H1 (cell line): Measurements from ENCODE around the gene DYNC1H1. TPM values are rescaled to one million over a fixed set of nuclear protein-coding genes. Genes with fewer than 3 reads are reported as not detected.

ENCODE experiments used
- BACH1 ChIP-seq: IDR thresholded peaks from 2 replicates; pipeline ENCODE4 v1.6.1; 2012; ENCODE audit warnings: low read length, improper control_type of control experiment
- CREB1 ChIP-seq: IDR thresholded peaks from 2 replicates; pipeline ENCODE4 v1.6.1; 2012; ENCODE audit warnings: inconsistent platforms
- CTCF ChIP-seq, 3 experiments: IDR thresholded peaks; 1 replicate in 2 of 3; 2 replicates in 1 of 3; pipeline versions ENCODE4 v1.5.1 to v1.6.1; 2011; ENCODE audit warnings: low read length in 3 of 3, mild to moderate bottlenecking in 3 of 3, inconsistent platforms in 2 of 3, low read depth in 1 of 3, moderate library complexity in 1 of 3; ENCODE audit not compliant: insufficient read depth in 1 of 3; ENCODE audit errors: control extremely low read depth in 1 of 3
- JUN ChIP-seq: IDR thresholded peaks from 2 replicates; pipeline ENCODE4 v1.6.1; 2011; ENCODE audit warnings: low read depth, mild to moderate bottlenecking, improper control_type of control experiment, low read length
- RAD21 ChIP-seq, 2 experiments: IDR thresholded peaks in 1 of 2; conservative IDR thresholded peaks in 1 of 2; 2 replicates each; pipeline ENCODE4 v1.6.1; 2011; ENCODE audit warnings: low read depth in 2 of 2, low read length in 2 of 2, improper control_type of control experiment in 1 of 2, inconsistent platforms in 1 of 2, mild to moderate bottlenecking in 1 of 2, moderate library complexity in 1 of 2
- RXRA ChIP-seq: IDR thresholded peaks from 2 replicates; pipeline ENCODE4 v1.6.1; 2011; ENCODE audit warnings: low read depth, mild to moderate bottlenecking, low read length, moderate library complexity; ENCODE audit not compliant: insufficient read depth
- SIN3A ChIP-seq, 2 experiments: IDR thresholded peaks in 1 of 2; conservative IDR thresholded peaks in 1 of 2; 2 replicates each; pipeline ENCODE4 v1.6.1; 2011 to 2012; ENCODE audit warnings: low read length in 2 of 2, improper control_type of control experiment in 1 of 2, low read depth in 1 of 2, mild to moderate bottlenecking in 1 of 2
- YY1 ChIP-seq: IDR thresholded peaks from 2 replicates; pipeline ENCODE4 v1.6.1; 2011; ENCODE audit warnings: low read depth, mild to moderate bottlenecking, low read length
- polyA plus RNA-seq, 7 experiments: library from polyadenylated mRNA; depleted of rRNA in 3 of 7; stranded (reverse) in 5 of 7; unstranded in 2 of 7; fragments of >200 nt in 5 of 7; fragments of 200-250 nt in 2 of 7; gene quantifications; 1 replicate in 5 of 7; 2 replicates in 1 of 7; 4 replicates in 1 of 7; pipeline versions ENCODE4 v1.2.1 to v1.2.3, GENCODE V29; 2011 to 2013; ENCODE audit warnings: missing spikeins in 2 of 7, mixed read lengths in 2 of 7
- total RNA-seq: library from RNA; stranded (reverse); fragmentation: NEBNext Ultra II Directional; extraction: Animal tissue kit (Norgen Biotek cat#: 25700); gene quantifications from 2 replicates; pipeline ENCODE4 v1.2.1, GENCODE V29; 2021

Gene DYNC1H1
- total and polyA plus RNA-seq, 2 of the 8 experiments (the other 6 are each of a cell fraction or from before 2014, with no cell fraction given), result 238 to 387 TPM

- no peak for TF ChIP-seq CREB1
- TF ChIP-seq YY1, result no peak
- TF ChIP-seq JUN, result no peak
- no peak for TF ChIP-seq RXRA
- no peak for TF ChIP-seq RAD21 (IDR thresholded peaks at IDR 0.05 in 1 of 2, conservative IDR thresholded peaks at IDR 0.05 in 1 of 2; ENCODE audit: low read depth in 2 of 2, low read length in 2 of 2)
- TF ChIP-seq CTCF (IDR thresholded peaks at IDR 0.05; ENCODE audit: control extremely low read depth in 1 of 3, insufficient read depth in 1 of 3, low read depth in 1 of 3, low read length in 3 of 3), result no peak
- TF ChIP-seq SIN3A (conservative IDR thresholded peaks at IDR 0.05 in 1 of 2, IDR thresholded peaks at IDR 0.05 in 1 of 2; ENCODE audit: low read depth in 1 of 2, low read length in 2 of 2), result no peak
- TF ChIP-seq BACH1, result no peak
These were observed 31.2 kb upstream of the DYNC1H1 start (continued) for GRCh38 chr14:101933209-101933608.
